H1 (cell line): ENCODE measurements around the gene TUG1. TPM values are rescaled to one million over a fixed set of nuclear protein-coding genes. Genes with fewer than 3 reads are reported as not detected.

Source experiments
- BRCA1 ChIP-seq: IDR thresholded peaks from 2 replicates; pipeline ENCODE4 v1.6.1; 2012; ENCODE audit warnings: low read depth, low read length, improper control_type of control experiment
- JUND ChIP-seq: IDR thresholded peaks from 2 replicates; pipeline ENCODE4 v1.6.1; 2011; ENCODE audit warnings: mild to moderate bottlenecking, improper control_type of control experiment, low read length
- NANOG ChIP-seq: IDR thresholded peaks from 2 replicates; pipeline ENCODE4 v1.6.1; 2011; ENCODE audit warnings: low read length, low read depth, mild to moderate bottlenecking, inconsistent platforms; ENCODE audit not compliant: insufficient read depth, poor library complexity, severe bottlenecking
- PHF8 ChIP-seq: fragments of 200-600 bp; sonication (generic); conservative IDR thresholded peaks from 2 replicates; pipeline ENCODE4 v1.7.1; 2012; ENCODE audit warnings: low read depth, mild to moderate bottlenecking, inconsistent platforms, low read length, moderate library complexity
- POU5F1 ChIP-seq: IDR thresholded peaks from 2 replicates; pipeline ENCODE4 v1.6.1; 2011; ENCODE audit warnings: low read depth, mild to moderate bottlenecking, low read length, moderate library complexity
- SP2 ChIP-seq: IDR thresholded peaks from 2 replicates; pipeline ENCODE4 v1.6.1; 2012; ENCODE audit warnings: mild to moderate bottlenecking, low read length, inconsistent platforms
- TAF1 ChIP-seq: IDR thresholded peaks from 2 replicates; pipeline ENCODE4 v1.6.1; 2011; ENCODE audit warnings: mild to moderate bottlenecking, low read depth, low read length
- TEAD4 ChIP-seq: IDR thresholded peaks from 2 replicates; pipeline ENCODE4 v1.6.1; 2012; ENCODE audit warnings: low read depth, low read length, inconsistent platforms, mixed read lengths
- polyA plus RNA-seq, 7 experiments: library from polyadenylated mRNA; depleted of rRNA in 3 of 7; stranded (reverse) in 5 of 7; unstranded in 2 of 7; fragments of >200 nt in 5 of 7; fragments of 200-250 nt in 2 of 7; gene quantifications; 1 replicate in 5 of 7; 2 replicates in 1 of 7; 4 replicates in 1 of 7; pipeline versions ENCODE4 v1.2.1 to v1.2.3, GENCODE V29; 2011 to 2013; ENCODE audit warnings: missing spikeins in 2 of 7, mixed read lengths in 2 of 7
- total RNA-seq: library from RNA; stranded (reverse); fragmentation: NEBNext Ultra II Directional; extraction: Animal tissue kit (Norgen Biotek cat#: 25700); gene quantifications from 2 replicates; pipeline ENCODE4 v1.2.1, GENCODE V29; 2021

Gene TUG1
- total and polyA plus RNA-seq, 2 of the 8 experiments (the other 6 are each of a cell fraction or from before 2014, with no cell fraction given) = 119 to 129 TPM

DNA sequence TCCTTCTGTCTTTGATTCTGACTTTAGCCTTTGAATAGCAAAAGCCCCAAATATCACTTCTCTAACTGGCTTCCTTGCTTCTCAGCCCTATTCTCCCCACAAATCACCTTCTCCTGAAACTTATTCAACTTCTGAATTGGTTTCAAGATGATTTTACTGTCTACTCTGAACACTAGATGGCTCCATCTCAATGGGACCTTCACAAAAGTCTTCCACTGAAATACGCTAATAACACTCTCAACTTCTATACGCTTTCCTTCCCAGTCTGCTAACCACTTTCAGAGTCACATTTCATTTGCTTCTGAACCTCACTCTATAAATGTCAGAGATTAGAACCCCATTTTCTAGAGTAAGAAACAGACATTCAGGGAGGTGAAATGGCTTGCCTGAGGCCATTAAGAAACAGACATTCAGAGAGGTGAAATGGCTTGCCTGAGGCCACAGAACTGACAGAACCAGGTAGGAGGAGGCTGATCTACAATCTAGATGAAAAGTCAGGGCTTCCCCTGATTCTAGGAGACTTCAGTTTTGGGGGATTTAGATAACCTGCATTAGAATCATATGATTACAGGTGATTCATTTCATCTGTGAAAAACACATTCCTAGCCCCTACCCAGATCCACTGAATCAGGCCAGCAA, 21.1 kb upstream of the TUG1 start (continued):
- TF ChIP-seq JUND = no peak
- TF ChIP-seq TAF1 = no peak
- TF ChIP-seq BRCA1 = no peak
- TF ChIP-seq SP2 = no peak
- no peak for TF ChIP-seq POU5F1
- no peak for TF ChIP-seq TEAD4
- TF ChIP-seq NANOG = no peak
- no peak for TF ChIP-seq PHF8
